Astrocyte of the cerebellum (primary cell): ENCODE data around the gene PSMG1.

Source experiments
- DNase-seq: peaks from one replicate; pipeline ENCODE4 v3.0.0-alpha.2; 2011; ENCODE audit warnings: low read depth
- H3K4me3 ChIP-seq: 2 replicates; pipeline ENCODE4 v1.5.1; 2011; ENCODE audit warnings: mild to moderate bottlenecking, low read depth, low read length, moderate library complexity
- in situ Hi-C: cut with HindIII; loops from 2 replicates; pipeline ENCODE4 v1.10.0; 2017; ENCODE audit warnings: low sequenced_read_pairs
- TF ChIP-seq, protein P1 (sequence below): IDR thresholded peaks from 2 replicates; pipeline ENCODE4 v1.5.1; 2012; ENCODE audit warnings: low read length, low read depth, moderate library complexity, mild to moderate bottlenecking; ENCODE audit errors: missing control alignments

The PSMG1 gene

DNA sequence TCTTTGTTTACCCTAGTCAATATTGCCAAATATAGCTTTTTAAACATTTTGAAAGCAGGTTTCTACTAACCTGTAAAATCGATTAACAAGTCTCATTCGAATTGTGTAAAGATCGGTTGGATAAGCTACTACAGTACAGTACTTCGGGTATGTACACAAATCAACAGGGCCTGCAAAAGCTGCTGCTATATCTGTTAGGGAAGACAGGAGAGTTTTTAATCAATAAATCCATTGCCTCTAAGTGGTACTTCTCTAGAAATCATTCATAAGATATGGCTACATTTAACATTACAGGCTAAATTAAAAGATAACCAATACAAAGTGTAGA is 34.8 kb upstream of the PSMG1 start:
- H3K4me3 ChIP-seq = no peak overlapping the region
- TF ChIP-seq, protein P1, sequence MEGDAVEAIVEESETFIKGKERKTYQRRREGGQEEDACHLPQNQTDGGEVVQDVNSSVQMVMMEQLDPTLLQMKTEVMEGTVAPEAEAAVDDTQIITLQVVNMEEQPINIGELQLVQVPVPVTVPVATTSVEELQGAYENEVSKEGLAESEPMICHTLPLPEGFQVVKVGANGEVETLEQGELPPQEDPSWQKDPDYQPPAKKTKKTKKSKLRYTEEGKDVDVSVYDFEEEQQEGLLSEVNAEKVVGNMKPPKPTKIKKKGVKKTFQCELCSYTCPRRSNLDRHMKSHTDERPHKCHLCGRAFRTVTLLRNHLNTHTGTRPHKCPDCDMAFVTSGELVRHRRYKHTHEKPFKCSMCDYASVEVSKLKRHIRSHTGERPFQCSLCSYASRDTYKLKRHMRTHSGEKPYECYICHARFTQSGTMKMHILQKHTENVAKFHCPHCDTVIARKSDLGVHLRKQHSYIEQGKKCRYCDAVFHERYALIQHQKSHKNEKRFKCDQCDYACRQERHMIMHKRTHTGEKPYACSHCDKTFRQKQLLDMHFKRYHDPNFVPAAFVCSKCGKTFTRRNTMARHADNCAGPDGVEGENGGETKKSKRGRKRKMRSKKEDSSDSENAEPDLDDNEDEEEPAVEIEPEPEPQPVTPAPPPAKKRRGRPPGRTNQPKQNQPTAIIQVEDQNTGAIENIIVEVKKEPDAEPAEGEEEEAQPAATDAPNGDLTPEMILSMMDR = no peak
- DNase-seq = no peak
- in situ Hi-C loops = no loop called here

DNA sequence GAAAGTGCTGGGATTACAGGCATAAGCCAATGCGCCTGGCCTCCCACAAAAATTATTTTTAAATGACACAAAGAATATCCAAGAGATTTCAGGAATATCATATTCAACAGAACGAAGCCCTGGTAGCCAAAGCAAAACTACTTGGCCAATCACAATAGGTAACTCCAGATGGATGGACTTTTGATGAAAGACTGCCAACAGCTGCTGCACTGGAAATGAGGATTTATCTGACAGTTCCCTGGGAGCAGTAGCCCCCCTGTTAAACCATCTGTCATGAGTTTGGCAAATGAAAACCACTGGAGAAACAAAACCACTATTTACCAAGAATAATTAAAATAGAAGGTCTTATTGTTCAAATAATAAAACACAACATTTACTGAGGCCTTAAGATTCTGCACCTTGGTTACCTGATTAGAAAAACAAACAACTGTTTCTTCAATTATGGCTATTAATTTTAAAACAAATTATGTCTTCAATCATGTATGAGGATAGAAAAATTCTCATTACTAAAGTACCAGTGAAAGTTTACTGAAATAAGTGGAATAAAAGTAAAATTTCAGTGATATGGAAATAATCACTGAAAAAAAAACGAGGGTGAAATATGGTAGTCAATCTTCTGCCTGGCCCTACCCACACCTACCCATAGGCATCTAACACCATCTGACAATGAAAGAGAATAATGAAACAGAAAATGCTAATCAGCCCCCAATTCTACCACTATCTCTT is 34.3 kb upstream of the PSMG1 start:
- no peak overlapping the region for H3K4me3 ChIP-seq
- in situ Hi-C loops = no loop called here
- TF ChIP-seq, protein P1 = no peak

DNA sequence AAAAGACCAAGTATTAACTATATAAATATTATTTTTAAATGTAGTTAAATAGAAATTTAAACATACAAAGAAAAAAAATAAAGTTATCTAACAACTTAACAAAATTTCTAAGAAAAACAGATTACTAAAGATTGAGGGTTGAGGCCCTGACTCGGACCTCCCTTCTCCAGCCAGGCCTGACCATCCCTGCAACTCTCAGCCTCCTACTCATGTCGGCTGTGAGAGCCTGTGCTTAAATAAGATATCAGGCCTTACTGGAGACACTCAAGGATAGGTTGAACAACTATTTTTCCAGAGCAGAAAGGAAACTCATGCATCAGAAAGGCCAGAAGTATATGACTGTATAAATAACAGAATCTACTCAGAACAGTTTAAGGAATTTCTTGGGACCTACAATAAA is 33.0 kb upstream of the PSMG1 start:
- H3K4me3 ChIP-seq = no peak overlapping the region
- TF ChIP-seq, protein P1 = no peak
- DNase-seq = no peak
- in situ Hi-C loops = no loop called here

More for the DNA sequence above, 34.3 kb upstream of the PSMG1 start:
- DNase-seq = no peak

DNA sequence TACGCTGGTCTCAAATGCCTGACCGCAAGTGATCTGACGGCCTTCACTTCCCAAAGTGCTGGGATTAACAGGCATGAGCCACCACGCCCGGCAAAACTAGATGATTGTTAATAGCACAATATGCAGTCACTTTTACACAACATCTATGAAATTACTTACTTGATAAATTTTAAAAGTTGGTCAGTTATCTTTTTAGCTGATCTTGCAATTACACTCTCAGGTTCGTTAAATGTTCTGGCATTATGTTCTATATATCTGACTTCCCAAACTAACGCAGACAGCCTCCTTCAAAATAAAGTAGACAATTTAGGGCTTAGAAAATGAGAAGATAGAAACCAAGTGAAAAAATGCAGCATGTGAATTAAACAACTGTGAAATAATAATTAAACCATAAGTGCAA is 31.8 kb upstream of the PSMG1 start:
- TF ChIP-seq, protein P1 = no peak
- no peak for DNase-seq
- H3K4me3 ChIP-seq = no peak overlapping the region
- in situ Hi-C loops = no loop called here

DNA sequence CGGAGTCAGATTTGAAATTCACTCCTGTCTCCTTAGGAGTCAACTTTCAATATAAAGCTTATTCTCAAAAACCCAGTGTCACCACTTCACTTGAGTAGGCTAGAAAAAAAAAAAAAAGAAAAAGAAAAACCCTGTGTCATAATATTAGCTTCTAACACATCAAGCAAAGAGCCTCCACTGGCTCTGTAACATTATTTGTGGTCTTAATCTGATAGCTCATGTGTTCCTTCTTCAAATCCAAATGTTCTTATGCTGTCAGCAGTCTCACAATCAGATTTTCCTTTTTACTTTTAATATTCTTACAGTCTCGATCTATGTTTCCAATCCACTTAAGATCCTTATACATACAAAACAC is 26.1 kb upstream of the PSMG1 start:
- in situ Hi-C loops = no loop called here
- TF ChIP-seq, protein P1 = no peak
- H3K4me3 ChIP-seq = no peak overlapping the region
- DNase-seq = no peak

DNA sequence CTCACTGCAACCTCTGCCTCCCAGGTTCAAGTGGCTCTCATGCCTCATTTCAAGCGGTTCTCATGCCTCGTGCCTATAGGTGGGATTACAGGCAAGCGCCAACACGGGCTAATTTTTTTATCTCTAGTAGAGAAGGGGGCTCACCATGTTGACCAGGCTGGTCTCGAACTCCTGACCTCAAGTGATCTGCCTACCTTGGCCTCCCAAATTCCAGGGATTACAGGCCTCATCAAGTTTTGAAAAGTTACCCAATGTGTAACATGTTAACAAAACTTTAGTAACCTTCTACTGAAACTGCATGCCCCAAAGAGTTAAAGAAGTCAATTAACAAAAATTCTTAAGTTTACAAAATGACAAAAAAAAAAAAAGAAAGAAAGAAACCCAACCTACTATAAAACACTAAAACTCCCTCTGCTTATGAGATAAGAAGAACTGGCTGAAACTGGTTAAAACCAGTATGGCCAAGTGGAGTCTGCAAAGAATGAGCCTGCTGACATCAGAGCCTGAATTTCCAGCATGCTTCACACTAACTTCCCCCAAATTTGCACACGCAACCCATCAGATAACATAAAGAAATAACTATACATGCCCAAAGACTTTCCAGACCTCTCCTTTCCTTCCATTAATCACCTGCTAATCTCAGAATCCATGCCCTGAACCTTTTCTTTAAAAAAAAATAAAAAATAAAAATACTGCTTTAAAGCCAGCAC is 25.5 kb upstream of the PSMG1 start:
- H3K4me3 ChIP-seq = no peak overlapping the region
- DNase-seq = no peak
- TF ChIP-seq, protein P1 = no peak
- in situ Hi-C loops = no loop called here
